Measurements from ENCODE around the gene SERPINB6. TPM values are rescaled to one million over a fixed set of nuclear protein-coding genes. Genes with fewer than 3 reads are reported as not detected.
"Not testable (repeated sequence)": the region's sequence is repeated elsewhere in the genome, so short reads cannot be mapped to it uniquely, and the experiment has no call there.

SERPINB6 gene
- total RNA-seq, 2 experiments from 2014 or later: 36.2 to 41.3 TPM

DNA sequence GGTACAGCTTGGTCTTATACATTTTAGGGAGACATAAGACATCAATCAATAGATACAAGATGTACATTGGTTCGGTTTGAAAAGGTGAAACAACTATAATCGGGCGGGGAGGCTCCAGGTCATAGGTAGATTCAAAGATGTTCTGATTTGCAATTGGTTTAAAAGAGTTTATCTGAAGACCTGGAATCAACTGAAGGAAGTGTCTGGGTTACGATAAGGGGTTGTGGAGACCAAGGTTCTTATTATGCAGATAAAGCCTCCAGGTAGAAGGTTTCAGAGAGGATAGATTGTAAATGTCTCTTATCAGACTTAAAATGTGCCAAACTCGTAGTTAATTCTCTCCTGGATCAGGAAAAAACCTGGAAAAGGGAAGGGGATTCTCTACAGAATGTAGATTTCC is 5.9 kb upstream of the SERPINB6 start:
- DNase-seq (no peak), ATAC-seq (no peak)
- peaks cover 33% of the 10 kb centered on the region for H3K4me1 Mint-ChIP-seq
- no peak overlapping the region for H3K4me3 Mint-ChIP-seq
- intact Hi-C loops (cut with DNase I, micrococcal nuclease): loop anchor here in 1 of 2 experiments (2.0 kb wide), 1 partner anchor 36 kb away; no protein-coding TSS in a partner anchor
- ChIA-PET CTCF (interaction anchor here (0.6 to 5.8 kb wide), 9 partner anchors 9 to 52 kb away, joined by 3 to 28 read pairs (median 5); no protein-coding TSS in a partner anchor), POLR2A (interaction anchor here (1.0 kb wide), 1 partner anchor 11 kb away, joined by 3 read pairs; no protein-coding TSS in a partner anchor)
- H3K36me3 Mint-ChIP-seq (ENCODE audit: low read depth): no peaks in the 10 kb centered on the region
- no peaks in the 10 kb centered on the region for H3K9me3 Mint-ChIP-seq (ENCODE audit: low read depth)
- H3K27me3 Mint-ChIP-seq: peaks cover 24% of the 10 kb centered on the region
- H3K27ac Mint-ChIP-seq: peak overlapping the region; percentile 72

GRCh38 chr6:2976571-2977085 is 5.3 kb upstream of the SERPINB6 start:
- intact Hi-C loops (cut with DNase I, micrococcal nuclease): loop anchor here (1.0 to 2.0 kb wide), 3 partner anchors 13 to 36 kb away; no protein-coding TSS in a partner anchor
- ATAC-seq (peak; percentile 54), DNase-seq (peak; percentile 22)
- Mint-ChIP-seq H3K27me3 (peaks cover 29% of the 10 kb centered on the region), H3K4me3 (no peak overlapping the region), H3K27ac (peak overlapping the region; percentile 91), H3K4me1 (peaks cover 38% of the 10 kb centered on the region), H3K9me3 (ENCODE audit: low read depth) (no peaks in the 10 kb centered on the region), H3K36me3 (ENCODE audit: low read depth) (no peaks in the 10 kb centered on the region)
- POLR2A ChIA-PET: interaction anchor here (0.6 to 2.4 kb wide), 3 partner anchors 13 to 88 kb away, joined by 3 to 13 read pairs (median 7); no protein-coding TSS in a partner anchor
- CTCF ChIA-PET: interaction anchor here (0.6 to 5.8 kb wide), 7 partner anchors 14 to 126 kb away, joined by 3 to 28 read pairs (median 3); no protein-coding TSS in a partner anchor

DNA sequence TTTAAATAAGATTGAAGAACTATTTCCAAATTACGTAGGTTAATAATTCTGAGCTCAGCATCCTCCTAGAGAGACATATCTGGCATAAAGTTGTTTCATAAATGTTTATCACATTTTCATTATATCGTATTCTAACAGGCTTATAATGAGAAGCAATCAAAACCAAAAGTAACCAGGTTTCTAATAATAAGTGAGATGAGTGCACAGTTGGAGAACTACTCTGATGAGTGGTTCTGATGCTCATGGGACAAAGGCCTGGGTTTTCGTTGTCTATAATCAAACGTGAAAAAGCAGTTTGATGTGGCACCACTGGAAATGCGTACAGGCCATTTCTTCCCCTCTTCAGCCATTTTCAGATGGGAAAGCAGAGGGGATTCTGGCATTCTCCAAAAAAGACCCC is 4.7 kb upstream of the SERPINB6 start:
- POLR2A ChIA-PET: interaction anchor here (0.6 to 2.4 kb wide), 3 partner anchors 14 to 87 kb away, joined by 3 to 13 read pairs (median 7); no protein-coding TSS in a partner anchor
- Mint-ChIP-seq H3K9me3 (ENCODE audit: low read depth) (no peaks in the 10 kb centered on the region), H3K36me3 (ENCODE audit: low read depth) (no peaks in the 10 kb centered on the region), H3K27ac (peak overlapping the region; percentile 91), H3K4me1 (peaks cover 38% of the 10 kb centered on the region), H3K4me3 (no peak overlapping the region), H3K27me3 (peaks cover 25% of the 10 kb centered on the region)
- CTCF ChIA-PET: interaction anchor here (0.6 to 5.8 kb wide), 8 partner anchors 11 to 125 kb away, joined by 3 to 28 read pairs (median 3); no protein-coding TSS in a partner anchor
- ATAC-seq (peak; percentile 57), DNase-seq (no peak)
- intact Hi-C loops (cut with DNase I, micrococcal nuclease): loop anchor here (1.0 to 2.0 kb wide), 3 partner anchors 13 to 36 kb away; no protein-coding TSS in a partner anchor

DNA sequence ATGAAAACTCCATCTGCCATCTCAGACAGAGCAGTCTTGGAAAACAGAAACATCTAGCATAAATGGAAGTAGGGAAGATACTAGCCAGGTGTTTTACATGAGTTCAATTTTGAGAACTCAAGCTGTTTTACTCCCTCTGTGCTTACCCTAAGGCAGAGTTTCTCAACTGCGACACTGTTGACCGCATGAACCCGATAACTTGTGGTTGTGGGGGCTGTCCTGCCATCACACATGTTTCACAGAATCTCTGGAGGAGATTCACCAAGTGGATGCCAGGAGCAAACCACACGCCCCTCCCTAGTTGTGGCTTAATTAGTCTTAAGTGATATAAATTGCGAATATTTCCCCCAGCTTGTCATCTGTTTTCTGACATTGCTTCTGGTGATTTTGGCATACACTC is 2.3 kb upstream of the SERPINB6 start:
- Mint-ChIP-seq H3K4me1 (peaks cover 48% of the 10 kb centered on the region), H3K9me3 (ENCODE audit: low read depth) (no peaks in the 10 kb centered on the region), H3K36me3 (ENCODE audit: low read depth) (no peaks in the 10 kb centered on the region), H3K27ac (no peak overlapping the region), H3K4me3 (no peak overlapping the region), H3K27me3 (peaks cover 29% of the 10 kb centered on the region)
- intact Hi-C loops (cut with DNase I, micrococcal nuclease): no loop called here
- POLR2A ChIA-PET: interaction anchor here (1.2 kb wide), 1 partner anchor 32 kb away, joined by 4 read pairs; no protein-coding TSS in a partner anchor
- CTCF ChIA-PET: interaction anchor here (5.8 kb wide), 1 partner anchor 20 kb away, joined by 28 read pairs; no protein-coding TSS in a partner anchor
- ATAC-seq: no peak
- peak; percentile 25 for DNase-seq

DNA sequence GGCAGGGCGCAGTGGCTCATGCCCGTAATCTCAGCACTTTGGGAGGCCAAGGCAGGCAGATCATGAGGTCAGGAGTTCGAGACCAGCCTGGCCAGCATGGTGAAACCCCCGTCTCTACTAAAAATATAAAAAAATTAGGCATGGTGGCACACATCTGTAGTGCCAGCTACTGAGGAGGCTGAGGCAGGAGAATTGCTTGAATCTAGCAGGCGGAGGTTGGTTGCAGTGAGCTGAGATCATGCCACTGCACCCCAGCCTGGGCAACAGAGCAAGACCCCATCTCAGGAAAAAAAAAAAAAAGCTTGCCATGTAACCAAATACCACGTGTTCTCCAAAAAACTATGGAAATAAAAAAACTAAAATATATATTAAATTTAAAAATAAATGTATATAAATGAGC is 1.8 kb upstream of the SERPINB6 start:
- not testable (repeated sequence) for ATAC-seq; H3K9me3 Mint-ChIP-seq (ENCODE audit: low read depth)
- peaks cover 29% of the 10 kb centered on the region for H3K27me3 Mint-ChIP-seq

DNA sequence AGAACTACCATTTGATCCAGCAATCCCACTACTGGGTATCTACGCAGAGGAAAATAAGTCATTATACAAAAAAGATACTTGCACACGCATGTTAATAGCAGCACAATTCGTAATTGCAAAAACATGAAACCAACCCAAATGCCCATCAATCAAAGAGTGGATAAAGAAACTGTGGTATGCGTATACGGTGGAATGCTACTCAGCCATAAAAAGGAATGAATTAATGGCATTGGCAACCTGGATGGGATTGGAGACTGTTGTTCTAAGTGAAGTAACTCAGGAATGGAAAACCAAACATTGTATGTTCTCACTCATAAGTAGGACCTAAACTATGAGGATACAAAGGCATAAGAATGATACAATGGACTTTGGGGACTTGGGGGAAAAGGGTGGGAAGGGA is 1.3 kb upstream of the SERPINB6 start:
- intact Hi-C loops (cut with DNase I, micrococcal nuclease); POLR2A ChIA-PET; DNase-seq: not testable (repeated sequence)

More for the DNA sequence above, 1.8 kb upstream of the SERPINB6 start:
- intact Hi-C loops (cut with DNase I, micrococcal nuclease); DNase-seq; H3K4me3 Mint-ChIP-seq; H3K36me3 Mint-ChIP-seq (ENCODE audit: low read depth); H3K27ac Mint-ChIP-seq: not testable (repeated sequence)
- CTCF ChIA-PET: interaction anchor here (5.8 kb wide), 1 partner anchor 20 kb away, joined by 28 read pairs; no protein-coding TSS in a partner anchor
- H3K4me1 Mint-ChIP-seq: peaks cover 46% of the 10 kb centered on the region
- POLR2A ChIA-PET: interaction anchor here (1.2 kb wide), 1 partner anchor 32 kb away, joined by 4 read pairs; no protein-coding TSS in a partner anchor

GRCh38 chr6:2972219-2972487 is 786 bp upstream of the SERPINB6 start:
- H3K36me3 Mint-ChIP-seq (ENCODE audit: low read depth); ATAC-seq; intact Hi-C loops (cut with DNase I, micrococcal nuclease); DNase-seq; H3K9me3 Mint-ChIP-seq (ENCODE audit: low read depth); POLR2A ChIA-PET: not testable (repeated sequence)
- H3K27ac Mint-ChIP-seq: peak overlapping the region; percentile 74
- H3K4me1 Mint-ChIP-seq: peaks cover 42% of the 10 kb centered on the region
- peak overlapping the region; percentile 76 for H3K4me3 Mint-ChIP-seq
- CTCF ChIA-PET: interaction anchor here (1.2 kb wide), 1 partner anchor 9 kb away, joined by 4 read pairs; no protein-coding TSS in a partner anchor
- peaks cover 31% of the 10 kb centered on the region for H3K27me3 Mint-ChIP-seq

More for the DNA sequence above, 1.3 kb upstream of the SERPINB6 start:
- CTCF ChIA-PET: interaction anchor here (1.2 kb wide), 1 partner anchor 8 kb away, joined by 4 read pairs; no protein-coding TSS in a partner anchor
- Mint-ChIP-seq H3K4me1 (peaks cover 44% of the 10 kb centered on the region), H3K4me3 (peak overlapping the region; percentile 76), H3K27me3 (peaks cover 31% of the 10 kb centered on the region), H3K27ac (peak overlapping the region; percentile 74)
- ATAC-seq; H3K9me3 Mint-ChIP-seq (ENCODE audit: low read depth); H3K36me3 Mint-ChIP-seq (ENCODE audit: low read depth): not testable (repeated sequence)

DNA sequence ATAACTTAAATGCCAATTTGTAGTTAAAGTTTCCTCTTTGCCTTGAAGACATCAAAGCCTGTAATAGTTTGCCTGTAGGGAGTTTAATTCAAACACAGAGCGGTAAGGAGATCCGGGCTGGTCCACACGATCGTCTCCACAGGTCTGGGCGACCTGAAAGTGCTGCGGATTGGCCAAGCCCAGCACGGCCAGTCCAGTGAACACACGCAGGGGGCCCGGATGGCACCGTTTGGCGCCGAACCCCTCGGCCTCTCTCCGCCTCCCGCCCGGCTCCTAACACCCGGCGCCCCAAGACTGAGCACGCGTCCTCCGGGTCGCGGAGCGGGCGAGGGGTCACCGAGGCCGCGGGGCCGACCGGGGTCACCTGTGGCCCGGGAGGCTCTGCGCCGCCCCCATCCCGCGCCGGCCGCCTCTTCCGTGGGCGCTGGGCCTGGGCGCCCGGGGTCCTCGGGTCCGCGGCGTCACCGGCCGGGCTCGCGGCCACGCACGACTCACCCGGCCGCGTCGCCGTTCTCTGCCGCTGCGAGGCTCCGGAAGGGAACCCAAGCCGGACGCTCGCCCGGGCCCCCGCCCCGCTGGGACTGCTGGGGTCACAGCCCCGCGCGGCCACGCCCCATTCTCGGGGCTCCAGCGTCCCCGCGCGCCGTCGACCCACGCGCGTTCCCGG is 481 bp downstream of the SERPINB6 start:
- POLR2A ChIA-PET: interaction anchor here (1.0 kb wide), 1 partner anchor 129 kb away, joined by 3 read pairs; the partner anchor contains the start of gene SERPINB1
- Mint-ChIP-seq H3K27me3 (peaks cover 31% of the 10 kb centered on the region), H3K9me3 (ENCODE audit: low read depth) (no peaks in the 10 kb centered on the region)

DNA sequence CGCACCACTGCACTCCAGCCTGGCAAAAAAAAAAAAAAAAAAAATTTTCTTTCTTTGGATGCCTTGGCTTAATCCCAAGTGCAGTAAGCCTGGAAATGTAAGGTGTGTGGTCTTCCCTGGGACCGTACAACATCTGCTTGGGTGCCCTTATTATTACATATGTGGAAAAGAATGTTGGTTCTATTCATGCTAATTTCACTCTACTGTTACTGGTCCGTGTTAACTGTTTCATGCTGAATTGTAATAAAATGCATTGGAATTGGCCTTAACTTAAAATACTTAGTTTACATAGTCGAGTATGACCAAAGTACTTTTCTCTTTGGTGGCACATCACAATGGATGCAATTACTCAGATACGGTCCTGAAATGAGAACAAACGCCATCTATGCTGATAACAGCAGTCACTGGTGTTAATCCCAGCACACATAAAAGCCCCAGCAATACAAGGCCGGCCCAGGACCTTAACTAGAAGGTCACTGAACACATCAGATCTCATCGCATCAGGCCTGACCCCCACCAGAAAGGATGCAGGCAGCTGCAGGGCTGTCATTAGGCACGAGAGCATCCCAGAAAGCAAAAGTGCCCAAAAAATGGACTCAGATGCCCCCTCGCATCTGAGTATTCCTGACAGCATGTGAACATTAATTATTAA is 1.2 kb downstream of the SERPINB6 start:
- H3K36me3 Mint-ChIP-seq (ENCODE audit: low read depth): no peaks in the 10 kb centered on the region
- peaks cover 31% of the 10 kb centered on the region for H3K27me3 Mint-ChIP-seq
- DNase-seq: no peak
- H3K4me3 Mint-ChIP-seq: peak overlapping the region; percentile 76
- ChIA-PET POLR2A (no interaction called here), CTCF (interaction anchor here (0.5 kb wide), 1 partner anchor 59 kb away, joined by 3 read pairs; no protein-coding TSS in a partner anchor)
- intact Hi-C loops (cut with DNase I, micrococcal nuclease): loop anchor here in 1 of 2 experiments (2.0 kb wide), 1 partner anchor 19 kb away; no protein-coding TSS in a partner anchor
- H3K4me1 Mint-ChIP-seq: peaks cover 30% of the 10 kb centered on the region
- ATAC-seq: no peak
- H3K27ac Mint-ChIP-seq: no peak overlapping the region
- H3K9me3 Mint-ChIP-seq (ENCODE audit: low read depth): no peaks in the 10 kb centered on the region

More for the DNA sequence above, 481 bp downstream of the SERPINB6 start:
- Mint-ChIP-seq H3K4me3 (peak overlapping the region; percentile 76), H3K4me1 (peaks cover 33% of the 10 kb centered on the region), H3K36me3 (ENCODE audit: low read depth) (no peaks in the 10 kb centered on the region), H3K27ac (peak overlapping the region; percentile 83)
- intact Hi-C loops (cut with DNase I, micrococcal nuclease): loop anchor here (1.0 to 2.0 kb wide), 2 partner anchors 18 kb away; no protein-coding TSS in a partner anchor
- DNase-seq: peak; percentile 66
- peak; percentile 67 for ATAC-seq
- CTCF ChIA-PET: interaction anchor here (0.5 to 1.0 kb wide), 2 partner anchors 18 to 59 kb away, joined by 3 to 5 read pairs; no protein-coding TSS in a partner anchor

GRCh38 chr6:2969549-2969948 is 1.8 kb downstream of the SERPINB6 start:
- POLR2A ChIA-PET: no interaction called here
- Mint-ChIP-seq H3K27ac (no peak overlapping the region), H3K27me3 (peaks cover 31% of the 10 kb centered on the region), H3K36me3 (ENCODE audit: low read depth) (no peaks in the 10 kb centered on the region), H3K9me3 (ENCODE audit: low read depth) (no peaks in the 10 kb centered on the region), H3K4me3 (no peak overlapping the region), H3K4me1 (peaks cover 30% of the 10 kb centered on the region)
- intact Hi-C loops (cut with DNase I, micrococcal nuclease): no loop called here
- ATAC-seq: no peak
- DNase-seq: no peak
- CTCF ChIA-PET: no interaction called here

DNA sequence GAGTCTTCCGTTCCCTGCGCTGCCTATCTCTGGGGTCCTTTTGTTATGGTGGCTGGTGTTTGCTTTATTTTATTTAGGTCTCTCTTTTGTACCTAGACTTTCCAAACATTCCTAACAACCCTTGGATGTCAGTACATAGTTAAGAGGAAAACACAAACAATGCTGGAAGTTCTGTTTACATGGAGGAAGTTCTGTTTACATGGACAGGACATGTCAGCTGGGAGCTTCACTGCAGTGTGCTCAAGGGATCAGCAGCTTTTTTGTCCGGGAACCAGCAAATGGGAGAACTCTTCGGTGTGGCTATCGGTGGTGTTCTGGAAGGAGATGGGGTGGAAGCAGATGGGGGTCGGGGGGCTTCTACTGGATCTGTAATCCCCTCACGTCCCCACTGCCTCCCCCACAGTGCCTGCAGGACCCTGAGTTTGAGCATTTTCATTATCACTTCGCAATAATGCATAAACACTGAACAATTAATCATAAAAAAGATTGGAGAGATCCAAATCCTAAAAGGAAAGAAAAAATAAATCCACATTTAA is 2.7 kb downstream of the SERPINB6 start:
- H3K4me3 Mint-ChIP-seq: no peak overlapping the region

More for the DNA sequence above, 2.7 kb downstream of the SERPINB6 start:
- H3K4me1 Mint-ChIP-seq: peaks cover 30% of the 10 kb centered on the region
- H3K9me3 Mint-ChIP-seq (ENCODE audit: low read depth): no peaks in the 10 kb centered on the region
- ATAC-seq: no peak
- intact Hi-C loops (cut with DNase I, micrococcal nuclease): no loop called here
- H3K27me3 Mint-ChIP-seq: peaks cover 28% of the 10 kb centered on the region
- H3K36me3 Mint-ChIP-seq (ENCODE audit: low read depth): no peaks in the 10 kb centered on the region
- no peak overlapping the region for H3K27ac Mint-ChIP-seq
- DNase-seq: no peak
- CTCF ChIA-PET: no interaction called here
- POLR2A ChIA-PET: no interaction called here
